ENCODE measurements around the gene CYP2C18.
"Not testable (repeated sequence)": the region's sequence is repeated elsewhere in the genome, so short reads cannot be mapped to it uniquely, and the experiment has no call there.

CYP2C18 gene

GRCh38 chr10:94738588-94738987, 55.1 kb downstream of the CYP2C18 start:
- DNase-seq (ENCODE audit: low read depth in 2 of 2, low spot score in 1 of 2), result no peak

GRCh38 chr10:94747137-94747536, 63.6 kb downstream of the CYP2C18 start:
- DNase-seq (ENCODE audit: low read depth in 2 of 2, low spot score in 1 of 2), result no peak

- DNase-seq (ENCODE audit: low read depth in 2 of 2, low spot score in 1 of 2), result no peak
These were observed 64.3 kb downstream of the CYP2C18 start for GRCh38 chr10:94747838-94748237.

GRCh38 chr10:94757916-94758315, 74.4 kb downstream of the CYP2C18 start:
- DNase-seq (ENCODE audit: low read depth in 2 of 2, low spot score in 1 of 2), result no peak

DNA sequence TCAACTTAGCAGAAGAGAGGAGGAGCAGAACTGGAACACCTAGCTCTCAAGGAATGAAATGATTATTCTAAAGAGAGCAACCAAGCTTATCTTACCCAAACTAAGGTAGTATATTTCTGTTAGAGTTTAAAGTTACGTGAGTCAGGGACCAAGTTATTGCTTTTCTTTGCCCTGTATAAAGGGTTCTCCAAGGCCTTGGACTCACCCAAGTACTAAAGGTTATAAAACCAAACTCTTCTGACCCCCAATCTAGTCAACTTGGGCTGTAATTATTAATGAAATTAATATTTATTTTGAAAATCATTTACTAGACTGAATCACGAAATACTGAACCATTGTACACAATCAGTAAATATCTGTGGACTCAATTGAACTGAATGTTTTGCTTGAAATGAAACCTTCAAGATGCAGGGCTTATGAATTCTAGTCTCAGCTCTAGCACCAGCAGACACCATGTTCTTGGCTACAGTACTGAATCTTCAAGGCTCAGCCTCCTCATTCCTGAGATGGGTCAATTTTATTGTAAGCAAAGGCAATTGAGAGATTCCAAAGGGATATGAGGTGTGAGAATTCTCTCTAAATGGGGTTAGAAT, 77.2 kb downstream of the CYP2C18 start:
- no peak for DNase-seq (ENCODE audit: low read depth in 2 of 2, low spot score in 1 of 2)

DNA sequence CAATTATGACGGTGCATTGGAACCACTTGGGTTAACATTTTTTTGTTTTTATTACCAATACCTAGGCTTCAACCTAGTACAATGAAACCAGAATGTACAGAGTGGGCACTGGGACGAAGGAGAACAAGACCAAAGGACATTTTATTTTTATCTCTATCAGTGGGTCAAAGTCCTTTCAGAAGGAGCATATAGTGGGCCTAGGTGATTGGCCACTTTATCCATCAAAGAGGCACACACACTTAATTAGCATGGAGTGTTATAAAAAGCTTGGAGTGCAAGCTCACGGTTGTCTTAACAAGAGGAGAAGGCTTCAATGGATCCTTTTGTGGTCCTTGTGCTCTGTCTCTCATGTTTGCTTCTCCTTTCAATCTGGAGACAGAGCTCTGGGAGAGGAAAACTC, 78.9 kb downstream of the CYP2C18 start, which contains the start of gene CYP2C19:
Gene CYP2C19, plus strand, starts transcription at position 289 of the 400 bp plus-strand sequence. Its CDS starts 25 bp downstream, at position 314.
- no peak for DNase-seq (ENCODE audit: low read depth in 2 of 2, low spot score in 1 of 2)

DNA sequence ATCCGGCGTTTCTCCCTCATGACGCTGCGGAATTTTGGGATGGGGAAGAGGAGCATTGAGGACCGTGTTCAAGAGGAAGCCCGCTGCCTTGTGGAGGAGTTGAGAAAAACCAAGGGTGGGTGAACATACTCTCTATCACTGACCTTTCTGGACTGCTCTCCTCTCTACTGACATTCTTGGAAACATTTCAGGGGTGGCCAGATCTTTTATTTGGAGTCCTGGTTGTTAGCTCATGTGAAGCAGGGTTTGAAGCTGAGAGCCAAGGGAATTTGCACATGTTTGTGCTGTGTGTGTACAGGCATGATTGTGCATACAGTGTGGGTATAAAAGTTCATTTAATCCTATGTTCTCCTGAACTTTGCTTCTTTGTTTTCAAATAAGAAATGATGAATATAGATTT, 91.9 kb downstream of the CYP2C18 start:
- not testable (repeated sequence) for DNase-seq (ENCODE audit: low read depth in 2 of 2, low spot score in 1 of 2)

DNA sequence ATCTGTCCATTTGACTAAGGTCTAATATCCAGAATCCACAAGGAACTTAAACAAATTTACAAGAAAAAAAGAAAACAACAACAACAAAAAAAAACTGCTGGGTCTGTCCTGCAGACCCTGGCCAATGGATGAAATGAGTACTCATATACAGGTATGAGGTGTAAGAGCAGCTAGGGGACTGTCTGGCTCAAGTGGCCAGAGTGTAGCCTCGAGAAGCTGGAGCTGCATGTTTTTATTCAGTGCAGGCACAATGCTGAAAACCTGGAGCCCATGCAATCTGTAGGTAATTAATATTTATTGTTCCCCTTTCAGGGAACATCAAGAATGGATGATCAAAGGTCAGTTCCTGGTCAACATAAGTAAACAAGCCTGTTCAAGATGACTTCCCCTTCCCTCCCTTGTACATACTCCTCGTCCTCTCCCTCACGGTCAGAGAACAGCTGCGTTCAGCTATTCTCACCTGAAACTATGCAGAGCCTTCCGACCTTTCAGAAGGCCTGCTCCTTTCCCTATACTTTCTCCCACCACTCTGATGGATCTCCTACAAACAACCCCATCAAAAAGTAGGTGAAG, 94.4 kb downstream of the CYP2C18 start:
- DNase-seq (ENCODE audit: low read depth in 2 of 2, low spot score in 1 of 2), result no peak

DNA sequence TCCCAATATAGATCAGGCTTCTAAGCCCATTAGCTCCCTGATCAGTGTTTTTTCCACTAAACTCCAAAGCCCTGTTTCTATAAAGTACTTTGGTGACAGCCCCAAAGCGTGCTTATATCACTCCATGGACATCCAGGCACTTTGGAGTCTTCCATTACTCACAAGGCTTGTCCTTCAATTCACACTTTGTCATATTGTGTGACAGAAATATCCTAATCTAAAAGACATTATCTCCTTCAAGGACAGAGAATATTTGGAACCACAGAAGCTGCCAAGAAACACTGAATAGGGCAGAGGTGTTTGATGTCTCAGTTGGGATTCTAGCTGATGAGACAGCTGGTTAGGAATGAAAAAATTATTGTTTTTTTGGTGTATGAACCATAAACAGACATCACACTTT, 97.3 kb downstream of the CYP2C18 start:
- DNase-seq (ENCODE audit: low read depth in 2 of 2, low spot score in 1 of 2), result no peak

- DNase-seq (ENCODE audit: low read depth in 2 of 2, low spot score in 1 of 2), result no peak
These were observed 100.7 kb downstream of the CYP2C18 start for GRCh38 chr10:94784256-94784655.

- no peak for DNase-seq (ENCODE audit: low read depth in 2 of 2, low spot score in 1 of 2)
These were observed 101.7 kb downstream of the CYP2C18 start for GRCh38 chr10:94785211-94785610.
